Suprapubic skin (tissue), 3 donors: Measurements from ENCODE around the gene EPHB4.

ENCODE experiments used
- POLR2A ChIP-seq, 2 donors: fragments of 450-650 bp; IDR thresholded peaks; one replicate each; pipeline ENCODE4 v1.6.1; 2017; ENCODE audit warnings: antibody characterized with exemption in 2 of 2, mild to moderate bottlenecking in 2 of 2, moderate library complexity in 2 of 2
- TF ChIP-seq, protein P1 (sequence below), 2 donors: fragments of 200-600 bp in 1 of 2; fragments of 450-650 bp in 1 of 2; sonication (generic) in 1 of 2; IDR thresholded peaks; one replicate each; pipeline ENCODE4 v1.5.1; 2016 to 2019; ENCODE audit warnings: antibody characterized with exemption in 2 of 2, mild to moderate bottlenecking in 1 of 2, moderate library complexity in 1 of 2

- TF ChIP-seq, protein P1, sequence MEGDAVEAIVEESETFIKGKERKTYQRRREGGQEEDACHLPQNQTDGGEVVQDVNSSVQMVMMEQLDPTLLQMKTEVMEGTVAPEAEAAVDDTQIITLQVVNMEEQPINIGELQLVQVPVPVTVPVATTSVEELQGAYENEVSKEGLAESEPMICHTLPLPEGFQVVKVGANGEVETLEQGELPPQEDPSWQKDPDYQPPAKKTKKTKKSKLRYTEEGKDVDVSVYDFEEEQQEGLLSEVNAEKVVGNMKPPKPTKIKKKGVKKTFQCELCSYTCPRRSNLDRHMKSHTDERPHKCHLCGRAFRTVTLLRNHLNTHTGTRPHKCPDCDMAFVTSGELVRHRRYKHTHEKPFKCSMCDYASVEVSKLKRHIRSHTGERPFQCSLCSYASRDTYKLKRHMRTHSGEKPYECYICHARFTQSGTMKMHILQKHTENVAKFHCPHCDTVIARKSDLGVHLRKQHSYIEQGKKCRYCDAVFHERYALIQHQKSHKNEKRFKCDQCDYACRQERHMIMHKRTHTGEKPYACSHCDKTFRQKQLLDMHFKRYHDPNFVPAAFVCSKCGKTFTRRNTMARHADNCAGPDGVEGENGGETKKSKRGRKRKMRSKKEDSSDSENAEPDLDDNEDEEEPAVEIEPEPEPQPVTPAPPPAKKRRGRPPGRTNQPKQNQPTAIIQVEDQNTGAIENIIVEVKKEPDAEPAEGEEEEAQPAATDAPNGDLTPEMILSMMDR (IDR thresholded peaks at IDR 0.05), result no peak
- no peak for TF ChIP-seq POLR2A (IDR thresholded peaks at IDR 0.05)
Measured at GRCh38 chr7:100783804-100784203, 43.5 kb downstream of the EPHB4 start.
